A549 (cell line): Measurements from ENCODE around the gene PCDH9. TPM values are rescaled to one million over a fixed set of nuclear protein-coding genes. Genes with fewer than 3 reads are reported as not detected.

Experiments
- ATAC-seq, 2 experiments: fragments of 200-7000 bp in 1 of 2; fragments of >200 bp in 1 of 2; cut with Nextera tagmentation in 1 of 2; cut with Tn5 transposase in 1 of 2; 3 replicates each; pipeline versions ENCODE4 v1.8.0 to v1.9.1; 2018 to 2020; ENCODE audit warnings: mild to moderate bottlenecking in 1 of 2, moderate library complexity in 1 of 2
- CTCF ChIA-PET: fragments of 300-600 bp; sonication (Branson Sonifier 250); formaldehyde crosslinking; extraction: SDS; loops from one replicate; lab custom pipeline; 2021; ENCODE audit warnings: antibody characterized with exemption, inconsistent platforms; lab: Yijun Ruan, JAX
- POLR2A ChIA-PET: fragments of 350-600 bp; formaldehyde crosslinking; extraction: SDS; loops from one replicate; lab custom pipeline; 2021; ENCODE audit warnings: antibody characterized with exemption, inconsistent platforms; lab: Yijun Ruan, JAX
- DNase-seq, 2 experiments: peaks; one replicate each; pipeline versions ENCODE4 v3.0.0 to v3.0.0-alpha.2; 2011 to 2016; ENCODE audit warnings: low read depth in 1 of 2, low spot score in 1 of 2
- FAIRE-seq: peaks from 2 replicates; lab custom pipeline; 2011; peaks lifted over from hg19 to GRCh38; lab: Jason Lieb, UNC
- H3K27ac ChIP-seq, 2 experiments: fragments of >200 bp; sonication (Bioruptor Twin); formaldehyde crosslinking; 3 replicates each; pipeline ENCODE4 v1.5.1; 2016 to 2017
- H3K4me1 ChIP-seq: fragments of >200 bp; sonication (Bioruptor Twin); formaldehyde crosslinking; 3 replicates; pipeline ENCODE4 v1.6.1; 2016
- H3K4me2 ChIP-seq: fragments of >200 bp; sonication (Bioruptor Twin); formaldehyde crosslinking; 3 replicates; pipeline ENCODE4 v1.6.1; 2016
- H3K4me3 ChIP-seq: fragments of >200 bp; sonication (Bioruptor Twin); formaldehyde crosslinking; 3 replicates; pipeline ENCODE4 v1.5.1; 2016
- H3K9me3 ChIP-seq: fragments of >200 bp; sonication (Bioruptor Twin); formaldehyde crosslinking; 3 replicates; pipeline ENCODE4 v1.6.1; 2016
- ATOH8 ChIP-seq: fragments of 250-450 bp; sonication (Bioruptor Pico); IDR thresholded peaks from 2 replicates; pipeline ENCODE4 v1.5.0; 2020; ENCODE audit warnings: low read depth, mild to moderate bottlenecking, moderate library complexity
- CBX2 ChIP-seq: fragments of 200-600 bp; sonication (generic); IDR thresholded peaks from 2 replicates; pipeline ENCODE4 v1.6.1; 2016; ENCODE audit warnings: low read depth, mild to moderate bottlenecking, borderline replicate concordance
- CHD2 ChIP-seq: fragments of 150-350 bp; IDR thresholded peaks from 2 replicates; pipeline ENCODE4 v1.6.1; 2014; ENCODE audit warnings: low read length; ENCODE audit not compliant: partially characterized antibody
- CHD4 ChIP-seq: fragments of 200-600 bp; sonication (generic); IDR thresholded peaks from 2 replicates; pipeline ENCODE4 v1.6.1; 2016; ENCODE audit warnings: antibody characterized with exemption, mild to moderate bottlenecking, borderline replicate concordance
- EHMT2 ChIP-seq: fragments of 200-600 bp; sonication (generic); IDR thresholded peaks from 2 replicates; pipeline ENCODE4 v1.6.1; 2016; ENCODE audit warnings: antibody characterized with exemption, low read depth, mild to moderate bottlenecking, moderate library complexity
- ELK1 ChIP-seq: fragments of 150-350 bp; IDR thresholded peaks from 2 replicates; pipeline ENCODE4 v1.6.1; 2014; ENCODE audit warnings: low read depth, mild to moderate bottlenecking, low read length
- FOSL2 ChIP-seq, 2 experiments: fragments of 450-650 bp in 1 of 2; fragments of >200 bp in 1 of 2; sonication (Bioruptor Twin) in 1 of 2; formaldehyde crosslinking; IDR thresholded peaks; 2 replicates each; pipeline versions ENCODE4 v1.5.0 to v1.6.1; 2016 to 2020; ENCODE audit warnings: mild to moderate bottlenecking in 1 of 2, moderate library complexity in 1 of 2
- FOXS1 ChIP-seq: fragments of 250-450 bp; sonication (Bioruptor Pico); IDR thresholded peaks from 2 replicates; pipeline ENCODE4 v1.5.0; 2020; ENCODE audit warnings: mild to moderate bottlenecking, moderate library complexity
- HDAC2 ChIP-seq: fragments of 200-600 bp; sonication (generic); IDR thresholded peaks from 2 replicates; pipeline ENCODE4 v1.6.1; 2016
- HES2 ChIP-seq: fragments of >200 bp; sonication (Bioruptor Twin); formaldehyde crosslinking; IDR thresholded peaks from 2 replicates; pipeline ENCODE4 v1.6.1; 2016
- HMGXB4 ChIP-seq: fragments of 250-450 bp; sonication (Bioruptor Pico); IDR thresholded peaks from 2 replicates; pipeline ENCODE4 v1.5.0; 2021; ENCODE audit warnings: mild to moderate bottlenecking, moderate library complexity, borderline replicate concordance
- JUNB ChIP-seq: fragments of >200 bp; sonication (Bioruptor Twin); formaldehyde crosslinking; IDR thresholded peaks from 2 replicates; pipeline ENCODE4 v1.6.1; 2016
- MYC ChIP-seq: IDR thresholded peaks from 2 replicates; pipeline ENCODE4 v1.6.1; 2012; ENCODE audit warnings: mild to moderate bottlenecking, inconsistent platforms, low read length, improper control_type of control experiment, borderline replicate concordance
- NR3C1 ChIP-seq: fragments of >200 bp; sonication (Bioruptor Twin); formaldehyde crosslinking; IDR thresholded peaks from 3 replicates; pipeline ENCODE4 v1.6.1; 2017
- PBX3 ChIP-seq: IDR thresholded peaks from 2 replicates; pipeline ENCODE4 v1.6.1; 2012
- PHF8 ChIP-seq: fragments of 200-600 bp; sonication (generic); IDR thresholded peaks from 2 replicates; pipeline ENCODE4 v1.6.1; 2016; ENCODE audit warnings: low read depth, mild to moderate bottlenecking, antibody characterized with exemption, moderate library complexity, borderline replicate concordance
- REST ChIP-seq: fragments of 200-600 bp; sonication (generic); IDR thresholded peaks from 2 replicates; pipeline ENCODE4 v1.6.1; 2016; ENCODE audit warnings: antibody characterized with exemption, mild to moderate bottlenecking, moderate library complexity
- RNF2 ChIP-seq: fragments of 200-600 bp; sonication (generic); IDR thresholded peaks from 2 replicates; pipeline ENCODE4 v1.6.1; 2016; ENCODE audit warnings: low read depth, mild to moderate bottlenecking, antibody characterized with exemption, moderate library complexity, borderline replicate concordance
- SREBF2 ChIP-seq: fragments of 450-650 bp; IDR thresholded peaks from 2 replicates; pipeline ENCODE4 v1.6.1; 2014; ENCODE audit warnings: mild to moderate bottlenecking, moderate library complexity
- TFCP2L1 ChIP-seq: fragments of 250-450 bp; sonication (Bioruptor Pico); IDR thresholded peaks from 2 replicates; pipeline ENCODE4 v1.5.0; 2021; ENCODE audit warnings: mild to moderate bottlenecking
- ZNF302 ChIP-seq: fragments of 250-450 bp; sonication (Bioruptor Pico); IDR thresholded peaks from 2 replicates; pipeline ENCODE4 v1.9.0; 2021; ENCODE audit warnings: inconsistent platforms, mild to moderate bottlenecking, moderate library complexity
- ZSCAN20 ChIP-seq: fragments of 250-450 bp; sonication (Bioruptor Pico); IDR thresholded peaks from 2 replicates; pipeline ENCODE4 v1.8.0; 2022; ENCODE audit warnings: mild to moderate bottlenecking, moderate library complexity
- WGBS: methylation state at CpG from one replicate; pipeline ENCODE4 v1.1.6; 2017; ENCODE audit errors: missing lambda C conversion rate; 5-methylcytosine and 5-hydroxymethylcytosine counted together
- polyA plus RNA-seq, 4 experiments: library from polyadenylated mRNA; depleted of rRNA in 3 of 4; stranded (reverse); fragments of >200 nt; fragmentation: RNase III in 1 of 4; extraction: RNeasy Plus Mini Kit Qiagen cat#74134 plus additional on column Dnase treatment in 1 of 4; gene quantifications; 2 replicates in 3 of 4; 3 replicates in 1 of 4; pipeline ENCODE4 v1.2.3, GENCODE V29; 2011 to 2017

Gene PCDH9
- polyA plus RNA-seq, 2 of the 4 experiments (the other 2 are of a cell fraction), result 16.0 to 29.5 TPM

GRCh38 chr13:67080351-67080750 lies 149.8 kb downstream of the PCDH9 start (continued):
- TF ChIP-seq REST, result no peak

- TF ChIP-seq CHD4 (no peak), ELK1 (no peak), MYC (no peak), PBX3 (no peak), SREBF2 (no peak), ZNF302 (CRISPR knock-in tag) (no peak), PHF8 (no peak), FOXS1 (CRISPR knock-in tag) (no peak), HDAC2 (no peak), RNF2 (no peak), CBX2 (no peak), HES2 (no peak), NR3C1 (no peak), CHD2 (no peak)
- 98% methylated on average over 5 of the region's 5 CpGs for WGBS
- no peak overlapping the region for H3K4me3 ChIP-seq
- no peak for DNase-seq
- H3K4me2 ChIP-seq, result no peak overlapping the region
- no peaks in the 10 kb centered on the region for H3K9me3 ChIP-seq
- FAIRE-seq, result no peak
- no peak overlapping the region for H3K27ac ChIP-seq
- CTCF ChIA-PET, result no interaction called here
- POLR2A ChIA-PET, result no interaction called here
- peaks cover 22% of the 10 kb centered on the region for H3K4me1 ChIP-seq
- no peak; a peak in 1 of 6 replicates for ATAC-seq
These were observed 152.1 kb downstream of the PCDH9 start for GRCh38 chr13:67078062-67078461.

- no peak for TF ChIP-seq FOSL2 (IDR thresholded peaks at IDR 0.05)
- no peak for TF ChIP-seq FOSL2 (CRISPR knock-in tag; IDR thresholded peaks at IDR 0.05)
- no peak for TF ChIP-seq JUNB
- TF ChIP-seq TFCP2L1 (CRISPR knock-in tag), result no peak
- TF ChIP-seq REST, result no peak
- TF ChIP-seq ZSCAN20 (CRISPR knock-in tag), result no peak
- no peak for TF ChIP-seq HMGXB4 (CRISPR knock-in tag)
- TF ChIP-seq EHMT2, result no peak
- TF ChIP-seq ATOH8 (CRISPR knock-in tag), result no peak
- no peak for DNase-seq
- FAIRE-seq, result no peak
- POLR2A ChIA-PET, result no interaction called here
- H3K4me3 ChIP-seq, result no peak overlapping the region
- peak in 1 of 2 experiments; percentile 48; a peak in 2 of 6 replicates for ATAC-seq
- H3K4me1 ChIP-seq, result peaks cover 22% of the 10 kb centered on the region
- H3K4me2 ChIP-seq, result peak overlapping the region; percentile 78
- CTCF ChIA-PET, result no interaction called here
- no peaks in the 10 kb centered on the region for H3K9me3 ChIP-seq
- peak overlapping the region; percentile 7 to 64; a peak in 5 of 6 replicates for H3K27ac ChIP-seq
These were observed 153.0 kb downstream of the PCDH9 start for GRCh38 chr13:67077132-67077531.
